Bronchus fibroblast of lung (primary cell): ENCODE measurements around the gene MFRP. TPM values are rescaled to one million over a fixed set of nuclear protein-coding genes. Genes with fewer than 3 reads are reported as not detected.

Source experiments
- total RNA-seq: library from RNA; depleted of rRNA; stranded (reverse); fragments of >200 nt; gene quantifications from 2 replicates; pipeline ENCODE4 v1.2.3, GENCODE V29; 2015

MFRP gene
- not detected in 2 replicates for total RNA-seq

GRCh38 chr11:119346605-119347004 lies at the start of gene MFRP:
TSS of gene MFRP (minus strand) at chr11:119346705. CDS start at chr11:119346513, 192 bp downstream.

GRCh38 chr11:119381181-119381988 lies 34.9 kb upstream of the MFRP start, which contains the start of gene USP2:
TSS of gene USP2 (minus strand) at chr11:119381690. CDS start at chr11:119373480, 8,210 bp downstream.

GRCh38 chr11:119340335-119341221 lies 5.9 kb downstream of the MFRP start, which contains the start of gene C1QTNF5:
TSS of gene C1QTNF5 (minus strand) at chr11:119340883. CDS start at chr11:119340397, 486 bp downstream.

GRCh38 chr11:119334174-119334930 lies 12.2 kb downstream of the MFRP start, which contains the start of gene RNF26:
TSS of gene RNF26 (plus strand) at chr11:119334527. CDS start at chr11:119335123, 596 bp downstream.

GRCh38 chr11:119316729-119317591 lies 29.5 kb downstream of the MFRP start, which contains the start of gene MCAM:
TSS of gene MCAM (minus strand) at chr11:119317130. CDS start at chr11:119317101, 29 bp downstream.

Other genes starting within 250 kb of the MFRP start
- gene DPAGT1, start 244.9 kb downstream of the MFRP start, total RNA-seq = 34.1 and 40.0 TPM in 2 replicates
- gene C2CD2L, start 239.4 kb downstream of the MFRP start, total RNA-seq = 6.1 and 7.9 TPM in 2 replicates
- 11.8 and 12.0 TPM in 2 replicates for gene HINFP, start 225.1 kb downstream of the MFRP start, total RNA-seq
- gene ABCG4, start 197.7 kb downstream of the MFRP start, total RNA-seq = 0.15 and 0.34 TPM in 2 replicates
- 13.5 and 15.1 TPM in 2 replicates for gene NLRX1, start 178.0 kb downstream of the MFRP start, total RNA-seq
- not detected in 2 replicates for gene NHERF4, start 161.2 kb downstream of the MFRP start, total RNA-seq
- gene CBL, start 140.4 kb downstream of the MFRP start, total RNA-seq = 7.1 and 8.2 TPM in 2 replicates
- 177 and 195 TPM in 2 replicates for gene MCAM, start 29.6 kb downstream of the MFRP start, total RNA-seq
- 16.0 and 16.6 TPM in 2 replicates for gene RNF26, start 12.2 kb downstream of the MFRP start, total RNA-seq
- 7.1 and 7.6 TPM in 2 replicates for gene C1QTNF5, start 5.8 kb downstream of the MFRP start, total RNA-seq
- gene USP2, start 35.0 kb upstream of the MFRP start, total RNA-seq = 0.15 and 0.84 TPM in 2 replicates
- gene THY1, start 76.5 kb upstream of the MFRP start, total RNA-seq = 64.8 and 72.6 TPM in 2 replicates